ENCODE measurements around the gene DOCK4. TPM values are rescaled to one million over a fixed set of nuclear protein-coding genes. Genes with fewer than 3 reads are reported as not detected.

The DOCK4 gene
- polyA plus RNA-seq, 2 of the 4 experiments (the other 2 are of a cell fraction): 13.7 to 15.7 TPM

DNA sequence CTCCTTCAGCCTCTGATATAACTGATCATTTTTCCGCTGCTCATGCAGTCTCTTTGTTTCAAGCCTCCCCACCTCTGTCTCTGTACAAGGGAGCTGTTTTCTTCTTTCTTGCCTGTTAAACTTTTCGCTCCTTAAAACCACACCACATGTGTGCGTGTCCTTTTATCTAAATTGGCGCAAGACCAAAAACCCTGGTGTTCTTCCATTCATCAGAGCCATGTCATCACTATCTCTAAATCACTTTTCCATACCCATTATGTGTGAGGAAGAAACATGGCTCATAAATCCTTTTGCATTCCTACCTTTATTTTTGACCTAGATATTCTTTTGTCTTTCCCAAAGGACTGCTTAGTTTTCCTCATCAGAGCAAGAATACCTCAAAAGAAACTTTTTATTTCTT is 404.9 kb downstream of the DOCK4 start:
- DNase-seq (ENCODE audit: low read depth in 1 of 2, low spot score in 1 of 2): no peak
- no peak for ATAC-seq
- TF ChIP-seq JUN (IDR thresholded peaks at IDR 0.05): no peak
- no peak for TF ChIP-seq ZC3H11A (IDR thresholded peaks at IDR 0.05)
- TF ChIP-seq PHF8 (IDR thresholded peaks at IDR 0.05; ENCODE audit: borderline replicate concordance, low read depth): no peak
- no peak for TF ChIP-seq TFCP2L1 (CRISPR knock-in tag; IDR thresholded peaks at IDR 0.05)
- no peak for TF ChIP-seq CHD2 (IDR thresholded peaks at IDR 0.05; ENCODE audit: low read length, partially characterized antibody)
- TF ChIP-seq, protein P1, sequence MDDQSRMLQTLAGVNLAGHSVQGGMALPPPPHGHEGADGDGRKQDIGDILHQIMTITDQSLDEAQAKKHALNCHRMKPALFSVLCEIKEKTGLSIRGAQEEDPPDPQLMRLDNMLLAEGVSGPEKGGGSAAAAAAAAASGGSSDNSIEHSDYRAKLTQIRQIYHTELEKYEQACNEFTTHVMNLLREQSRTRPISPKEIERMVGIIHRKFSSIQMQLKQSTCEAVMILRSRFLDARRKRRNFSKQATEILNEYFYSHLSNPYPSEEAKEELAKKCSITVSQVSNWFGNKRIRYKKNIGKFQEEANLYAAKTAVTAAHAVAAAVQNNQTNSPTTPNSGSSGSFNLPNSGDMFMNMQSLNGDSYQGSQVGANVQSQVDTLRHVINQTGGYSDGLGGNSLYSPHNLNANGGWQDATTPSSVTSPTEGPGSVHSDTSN (IDR thresholded peaks at IDR 0.05): no peak
- no peak for TF ChIP-seq ZNF302 (CRISPR knock-in tag; IDR thresholded peaks at IDR 0.05)
- TF ChIP-seq, protein P2, sequence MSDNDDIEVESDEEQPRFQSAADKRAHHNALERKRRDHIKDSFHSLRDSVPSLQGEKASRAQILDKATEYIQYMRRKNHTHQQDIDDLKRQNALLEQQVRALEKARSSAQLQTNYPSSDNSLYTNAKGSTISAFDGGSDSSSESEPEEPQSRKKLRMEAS (IDR thresholded peaks at IDR 0.05): no peak
- TF ChIP-seq MAZ (IDR thresholded peaks at IDR 0.05; ENCODE audit: borderline replicate concordance, low read depth, low read length): no peak
- TF ChIP-seq POLR2A (IDR thresholded peaks at IDR 0.05; ENCODE audit: low read length): no peak
- no peak for TF ChIP-seq NFE2L2 (conservative IDR thresholded peaks at IDR 0.05; ENCODE audit: low read length)
- Histone ChIP-seq H3K4me3 (no peak overlapping the region), H3K4me1 (peaks cover 6% of the 10 kb centered on the region; the same call in 1 of the 3 replicates), H3K27ac (no peak overlapping the region), H3K9me3 (peaks cover 7% of the 10 kb centered on the region), H3K4me2 (no peak overlapping the region)
- POLR2A ChIA-PET: no interaction called here
- 93% methylated on average over 4 of the region's 4 CpGs for WGBS (ENCODE audit: missing lambda C conversion rate)
- no peak for FAIRE-seq
- CTCF ChIA-PET: no interaction called here

DNA sequence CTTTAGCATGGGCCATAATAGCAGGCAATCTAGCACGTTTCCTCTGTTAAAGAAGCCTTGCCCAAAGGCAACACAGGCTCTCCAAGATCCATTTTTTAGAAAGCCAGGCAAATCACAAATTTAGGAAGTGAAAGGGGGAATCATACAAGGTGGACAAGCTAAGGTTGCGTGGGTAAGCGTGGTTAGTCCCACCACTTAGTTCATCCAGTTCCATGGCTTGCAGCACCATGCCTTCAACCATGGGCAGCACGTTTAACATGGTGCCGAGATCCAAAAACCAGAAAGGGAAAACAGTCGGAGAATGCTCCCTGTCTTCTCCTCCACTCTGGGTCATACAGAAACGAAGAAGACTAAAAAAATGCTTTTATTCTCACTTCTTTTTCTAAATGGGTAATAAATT is 409.5 kb downstream of the DOCK4 start:
- H3K4me3 ChIP-seq: no peak overlapping the region
- ATAC-seq: no peak
- no peak for TF ChIP-seq MAZ (IDR thresholded peaks at IDR 0.05; ENCODE audit: borderline replicate concordance, low read depth, low read length)
- no peak for TF ChIP-seq HEYL (CRISPR knock-in tag; IDR thresholded peaks at IDR 0.05)
- no peak for TF ChIP-seq HOXB5 (CRISPR knock-in tag; IDR thresholded peaks at IDR 0.05)
- TF ChIP-seq, protein P3, sequence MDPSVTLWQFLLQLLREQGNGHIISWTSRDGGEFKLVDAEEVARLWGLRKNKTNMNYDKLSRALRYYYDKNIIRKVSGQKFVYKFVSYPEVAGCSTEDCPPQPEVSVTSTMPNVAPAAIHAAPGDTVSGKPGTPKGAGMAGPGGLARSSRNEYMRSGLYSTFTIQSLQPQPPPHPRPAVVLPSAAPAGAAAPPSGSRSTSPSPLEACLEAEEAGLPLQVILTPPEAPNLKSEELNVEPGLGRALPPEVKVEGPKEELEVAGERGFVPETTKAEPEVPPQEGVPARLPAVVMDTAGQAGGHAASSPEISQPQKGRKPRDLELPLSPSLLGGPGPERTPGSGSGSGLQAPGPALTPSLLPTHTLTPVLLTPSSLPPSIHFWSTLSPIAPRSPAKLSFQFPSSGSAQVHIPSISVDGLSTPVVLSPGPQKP (IDR thresholded peaks at IDR 0.05; ENCODE audit: low read depth, low read length): no peak
- TF ChIP-seq, protein P2 (IDR thresholded peaks at IDR 0.05): no peak
- TF ChIP-seq EP300 (IDR thresholded peaks at IDR 0.05): no peak
- no peak for TF ChIP-seq JUN (IDR thresholded peaks at IDR 0.05)
- no peak for TF ChIP-seq HDAC2 (IDR thresholded peaks at IDR 0.05)
- TF ChIP-seq CHD4 (IDR thresholded peaks at IDR 0.05; ENCODE audit: borderline replicate concordance): no peak
- no peak for TF ChIP-seq NPAS2 (CRISPR knock-in tag; IDR thresholded peaks at IDR 0.05; ENCODE audit: borderline replicate concordance)
- TF ChIP-seq ESRRA (IDR thresholded peaks at IDR 0.05; ENCODE audit: borderline replicate concordance, low read length): no peak
- no peak for TF ChIP-seq MYC (IDR thresholded peaks at IDR 0.05; ENCODE audit: borderline replicate concordance, low read length)
- no peak for TF ChIP-seq FOSL2 (IDR thresholded peaks at IDR 0.05)
- TF ChIP-seq FOSL2 (CRISPR knock-in tag; IDR thresholded peaks at IDR 0.05): no peak
- no peak for TF ChIP-seq HMGXB4 (CRISPR knock-in tag; IDR thresholded peaks at IDR 0.05; ENCODE audit: borderline replicate concordance)
- no peak for TF ChIP-seq FOSB (CRISPR knock-in tag; IDR thresholded peaks at IDR 0.05)
- no peak for TF ChIP-seq HOXA7 (CRISPR knock-in tag; IDR thresholded peaks at IDR 0.05)
- no peak for TF ChIP-seq ZC3H11A (IDR thresholded peaks at IDR 0.05)
- WGBS (ENCODE audit: missing lambda C conversion rate): 71% methylated on average over 7 of the region's 7 CpGs
- H3K27ac ChIP-seq: no peak overlapping the region
- peak in 1 of 2 experiments; percentile 25 for DNase-seq (ENCODE audit: low read depth in 1 of 2, low spot score in 1 of 2)
- POLR2A ChIA-PET: no interaction called here
- no peaks in the 10 kb centered on the region for H3K4me1 ChIP-seq
- FAIRE-seq: no peak
- no peak overlapping the region for H3K4me2 ChIP-seq
- CTCF ChIA-PET: no interaction called here
- peaks cover 16% of the 10 kb centered on the region for H3K9me3 ChIP-seq
